Kidney (tissue), 14 donors: ENCODE measurements around the gene REEP3. TPM values are rescaled to one million over a fixed set of nuclear protein-coding genes. Genes with fewer than 3 reads are reported as not detected.

ENCODE experiments used
- DNase-seq, 5 donors: peaks; one replicate each; pipeline ENCODE4 v3.0.0-alpha.2; 2013 to 2020
- FAIRE-seq: peaks from 2 replicates; lab custom pipeline; 2012; peaks lifted over from hg19 to GRCh38; lab: Jason Lieb, UNC
- H3K27ac ChIP-seq, 2 donors: one replicate each; pipeline ENCODE4 v1.7.0; 2013; ENCODE audit warnings: low read depth in 2 of 2, low read length in 2 of 2, inconsistent platforms in 1 of 2
- H3K27me3 ChIP-seq: one replicate; pipeline ENCODE4 v1.7.1; 2013; ENCODE audit warnings: low read length, inconsistent platforms; ENCODE audit not compliant: control insufficient read depth, insufficient read depth
- H3K36me3 ChIP-seq, 3 donors: one replicate each; pipeline versions ENCODE4 v1.7.0 to v1.7.1; 2013; ENCODE audit warnings: low read length in 3 of 3, control low read depth in 1 of 3, inconsistent platforms in 1 of 3; ENCODE audit not compliant: insufficient read depth in 3 of 3, control insufficient read depth in 2 of 3
- H3K4me1 ChIP-seq, 3 donors: one replicate each; pipeline versions ENCODE4 v1.7.0 to v1.7.1; 2013; ENCODE audit warnings: low read length in 3 of 3, inconsistent platforms in 1 of 3, low read depth in 1 of 3; ENCODE audit not compliant: control insufficient read depth in 2 of 3, insufficient read depth in 2 of 3
- H3K4me3 ChIP-seq, 3 donors: one replicate each; pipeline versions ENCODE4 v1.7.0 to v1.8.1; 2013; ENCODE audit warnings: low read length in 3 of 3, control low read depth in 1 of 3, inconsistent platforms in 1 of 3
- H3K9ac ChIP-seq, 3 donors: one replicate each; pipeline versions ENCODE4 v1.7.0 to v1.7.1; 2013; ENCODE audit warnings: low read length in 3 of 3, control low read depth in 1 of 3, inconsistent platforms in 1 of 3
- H3K9me3 ChIP-seq, 3 donors: one replicate each; pipeline versions ENCODE4 v1.7.0 to v1.7.1; 2013; ENCODE audit warnings: low read length in 3 of 3, control low read depth in 1 of 3, inconsistent platforms in 1 of 3; ENCODE audit not compliant: control insufficient read depth in 2 of 3, insufficient read depth in 1 of 3
- intact Hi-C: fragments of 100-400 bp; cut with DNase I; formaldehyde crosslinking; loops from one replicate; pipeline ENCODE4 v1.11.1; 2022
- polyA plus RNA-seq: library from polyadenylated mRNA; stranded (reverse); fragments of 350-450 nt; fragmentation: Illumina TruSeq; extraction: RNeasy Lipid Tissue Mini Kit (QIAGEN cat#74804); gene quantifications from one replicate; pipeline ENCODE4 v1.2.3, GENCODE V29; 2014; ENCODE audit warnings: low read depth, low replicate concordance; ENCODE audit not compliant: insufficient read depth
- total RNA-seq: library from RNA; stranded (reverse); fragmentation: NEBNext Ultra II Directional; extraction: Animal tissue kit (Norgen Biotek cat#: 25700); gene quantifications from one replicate; pipeline ENCODE4 v1.2.1, GENCODE V29; 2021
- TF ChIP-seq, protein P1 (sequence below): IDR thresholded peaks from 3 replicates; pipeline ENCODE4 v1.5.1; 2012; ENCODE audit warnings: mild to moderate bottlenecking, moderate library complexity, borderline replicate concordance; ENCODE audit not compliant: insufficient read depth; ENCODE audit errors: extremely low read depth
- donor health status: control.
- donor health status: control.
- donor health status: control.
- donor health status: control.
- donor health status: control.
- donor health status: DM: yes; HTN: yes; CAD: no.
- donor health status: Normal renal cell carcinoma (clear cell type).

REEP3 gene
- total and polyA plus RNA-seq, 2 donors from 2014 or later = 12.7 to 34.6 TPM

DNA sequence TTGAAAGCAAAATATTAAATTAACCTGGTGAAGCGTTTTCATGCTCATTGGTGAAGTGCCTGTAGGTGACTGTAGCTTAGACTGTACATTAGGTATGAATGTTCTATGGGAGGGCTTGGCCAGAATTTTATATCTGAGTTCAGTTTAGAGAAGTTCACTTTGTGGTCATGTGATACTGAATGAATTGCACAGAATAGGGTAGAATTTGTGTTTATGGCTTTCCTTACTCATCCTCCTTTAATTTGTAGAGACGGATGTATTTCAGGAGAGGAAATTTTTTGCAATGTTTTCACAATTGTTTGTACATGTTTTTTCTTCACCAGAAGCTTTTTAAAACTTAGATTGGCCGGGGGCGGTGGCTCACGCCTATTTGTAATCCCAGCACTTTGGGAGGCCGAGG lies 32.3 kb downstream of the REEP3 start:
- FAIRE-seq (no peak), DNase-seq (no peak)
- Histone ChIP-seq H3K36me3 (no peaks in the 10 kb centered on the region), H3K27ac (no peak overlapping the region), H3K9me3 (no peaks in the 10 kb centered on the region), H3K4me3 (no peak overlapping the region), H3K27me3 (no peaks in the 10 kb centered on the region), H3K9ac (no peak overlapping the region), H3K4me1 (no peaks in the 10 kb centered on the region)
- intact Hi-C loops = no loop called here
- TF ChIP-seq, protein P1, sequence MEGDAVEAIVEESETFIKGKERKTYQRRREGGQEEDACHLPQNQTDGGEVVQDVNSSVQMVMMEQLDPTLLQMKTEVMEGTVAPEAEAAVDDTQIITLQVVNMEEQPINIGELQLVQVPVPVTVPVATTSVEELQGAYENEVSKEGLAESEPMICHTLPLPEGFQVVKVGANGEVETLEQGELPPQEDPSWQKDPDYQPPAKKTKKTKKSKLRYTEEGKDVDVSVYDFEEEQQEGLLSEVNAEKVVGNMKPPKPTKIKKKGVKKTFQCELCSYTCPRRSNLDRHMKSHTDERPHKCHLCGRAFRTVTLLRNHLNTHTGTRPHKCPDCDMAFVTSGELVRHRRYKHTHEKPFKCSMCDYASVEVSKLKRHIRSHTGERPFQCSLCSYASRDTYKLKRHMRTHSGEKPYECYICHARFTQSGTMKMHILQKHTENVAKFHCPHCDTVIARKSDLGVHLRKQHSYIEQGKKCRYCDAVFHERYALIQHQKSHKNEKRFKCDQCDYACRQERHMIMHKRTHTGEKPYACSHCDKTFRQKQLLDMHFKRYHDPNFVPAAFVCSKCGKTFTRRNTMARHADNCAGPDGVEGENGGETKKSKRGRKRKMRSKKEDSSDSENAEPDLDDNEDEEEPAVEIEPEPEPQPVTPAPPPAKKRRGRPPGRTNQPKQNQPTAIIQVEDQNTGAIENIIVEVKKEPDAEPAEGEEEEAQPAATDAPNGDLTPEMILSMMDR = no peak

DNA sequence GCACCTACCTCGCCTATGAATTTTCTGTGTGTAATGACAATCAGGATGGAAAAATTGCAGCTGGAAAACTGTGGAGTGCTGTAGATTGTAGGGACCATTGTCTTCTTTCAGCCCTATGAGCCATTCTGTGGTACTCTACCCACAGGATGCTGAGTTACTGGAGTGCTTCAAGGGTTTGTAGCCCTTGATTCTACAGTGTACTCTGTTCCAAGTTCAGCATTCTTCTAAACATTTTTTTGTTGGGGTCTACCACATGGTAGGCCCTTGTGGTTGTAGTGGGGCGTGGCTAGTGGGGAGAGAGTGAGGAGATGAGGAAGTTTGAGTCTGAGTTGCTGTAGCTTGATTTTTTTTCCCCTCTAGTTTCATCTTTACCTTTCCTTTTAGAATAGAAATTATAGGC lies 33.5 kb downstream of the REEP3 start:
- intact Hi-C loops = no loop called here
- no peak overlapping the region for H3K9ac ChIP-seq
- TF ChIP-seq, protein P1 = no peak
- FAIRE-seq (no peak), DNase-seq (no peak)
- no peaks in the 10 kb centered on the region for H3K27me3 ChIP-seq
- H3K36me3 ChIP-seq = no peaks in the 10 kb centered on the region
- H3K4me1 ChIP-seq = no peaks in the 10 kb centered on the region
- H3K9me3 ChIP-seq = no peaks in the 10 kb centered on the region
- H3K4me3 ChIP-seq = no peak overlapping the region
- H3K27ac ChIP-seq = no peak overlapping the region

DNA sequence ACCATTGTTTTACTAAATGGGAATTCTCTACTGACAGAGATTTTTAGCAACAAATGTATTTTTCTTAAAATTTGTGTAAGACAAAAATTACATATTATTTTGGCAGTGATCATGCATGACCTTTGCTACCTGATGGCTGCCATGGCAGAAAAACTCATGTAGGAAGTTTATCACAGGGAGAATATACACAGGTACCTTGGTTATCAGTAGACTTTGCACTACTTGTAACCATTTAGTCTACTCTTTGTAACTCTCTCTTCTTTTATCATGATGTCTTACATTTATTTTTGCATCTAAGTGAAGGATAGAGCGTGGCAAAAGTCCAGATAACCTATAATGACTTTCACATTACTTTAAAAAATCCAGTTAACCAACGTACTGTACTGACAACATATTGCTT lies 34.1 kb downstream of the REEP3 start:
- Histone ChIP-seq H3K9ac (no peak overlapping the region), H3K9me3 (no peaks in the 10 kb centered on the region), H3K4me3 (no peak overlapping the region), H3K27ac (no peak overlapping the region), H3K27me3 (no peaks in the 10 kb centered on the region), H3K36me3 (no peaks in the 10 kb centered on the region), H3K4me1 (no peaks in the 10 kb centered on the region)
- intact Hi-C loops = no loop called here
- FAIRE-seq = no peak
- DNase-seq = no peak
- TF ChIP-seq, protein P1 = no peak

DNA sequence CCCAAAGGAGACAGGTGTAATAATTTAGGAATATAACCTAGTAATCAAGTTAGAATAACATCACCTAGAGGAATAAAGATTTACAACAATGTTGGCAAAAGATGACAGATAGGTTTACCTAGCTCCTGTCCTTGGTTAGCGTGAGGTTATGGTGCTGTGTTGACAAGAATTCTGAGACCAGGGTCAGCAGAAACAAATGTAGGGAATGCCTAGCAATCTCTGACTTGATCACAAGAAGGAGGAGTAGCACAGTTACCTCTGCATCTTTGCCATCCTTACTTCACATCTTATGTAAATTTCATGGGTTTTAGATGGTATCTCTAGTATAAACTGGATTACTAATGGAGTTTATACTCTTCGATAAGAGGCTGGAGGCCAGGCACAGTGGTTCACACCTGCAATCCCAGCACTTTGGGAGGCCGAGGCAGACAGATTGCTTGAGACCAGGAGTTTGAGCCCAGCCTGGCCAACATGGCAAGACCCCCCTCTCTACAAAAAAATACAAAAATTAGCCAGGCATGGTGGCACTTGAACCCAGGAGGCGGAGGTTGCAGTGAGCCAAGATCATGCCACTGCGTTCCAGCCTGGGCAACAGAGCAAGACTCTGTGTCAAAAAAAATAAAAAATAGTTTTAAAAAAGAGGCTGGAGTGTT lies 37.1 kb downstream of the REEP3 start:
- Histone ChIP-seq H3K4me3 (no peak overlapping the region), H3K36me3 (no peaks in the 10 kb centered on the region), H3K27ac (no peak overlapping the region), H3K9me3 (no peaks in the 10 kb centered on the region), H3K4me1 (no peaks in the 10 kb centered on the region), H3K9ac (no peak overlapping the region), H3K27me3 (no peaks in the 10 kb centered on the region)
- DNase-seq (no peak), FAIRE-seq (no peak)
- intact Hi-C loops = no loop called here
- TF ChIP-seq, protein P1 = no peak
